ENCODE measurements around the gene NARS2.
"Not testable (repeated sequence)": the region's sequence is repeated elsewhere in the genome, so short reads cannot be mapped to it uniquely, and the experiment has no call there.

Gene NARS2

GRCh38 chr11:78474451-78474850, 100.2 kb downstream of the NARS2 start:
- DNase-seq = no peak

- no peak for DNase-seq
These were observed 101.8 kb downstream of the NARS2 start for GRCh38 chr11:78472905-78473304.

GRCh38 chr11:78472382-78472781, 102.3 kb downstream of the NARS2 start:
- DNase-seq = no peak

- no peak for DNase-seq
These were observed 103.7 kb downstream of the NARS2 start for GRCh38 chr11:78470861-78471442.

GRCh38 chr11:78469896-78470295, 104.8 kb downstream of the NARS2 start:
- no peak for DNase-seq

- DNase-seq = no peak
These were observed 106.7 kb downstream of the NARS2 start for GRCh38 chr11:78467931-78468330.

GRCh38 chr11:78467370-78467769, 107.3 kb downstream of the NARS2 start:
- no peak for DNase-seq

GRCh38 chr11:78465169-78465942, 109.3 kb downstream of the NARS2 start:
- no peak for DNase-seq

GRCh38 chr11:78464787-78465168, 109.9 kb downstream of the NARS2 start:
- DNase-seq = not testable (repeated sequence)

GRCh38 chr11:78460471-78460870, 114.2 kb downstream of the NARS2 start:
- no peak for DNase-seq

- DNase-seq = no peak
These were observed 114.9 kb downstream of the NARS2 start for GRCh38 chr11:78459738-78460137.

GRCh38 chr11:78457448-78457847, 117.2 kb downstream of the NARS2 start:
- no peak for DNase-seq

GRCh38 chr11:78453140-78453935, 121.3 kb downstream of the NARS2 start:
- no peak for DNase-seq

- no peak for DNase-seq
These were observed 123.1 kb downstream of the NARS2 start for GRCh38 chr11:78451371-78452150.

GRCh38 chr11:78450866-78451265, 123.8 kb downstream of the NARS2 start:
- DNase-seq = no peak

GRCh38 chr11:78449866-78450265, 124.8 kb downstream of the NARS2 start:
- no peak for DNase-seq

GRCh38 chr11:78446210-78446609, 128.5 kb downstream of the NARS2 start:
- no peak for DNase-seq

GRCh38 chr11:78444726-78445125, 129.9 kb downstream of the NARS2 start:
- DNase-seq = no peak

GRCh38 chr11:78441956-78442355, 132.7 kb downstream of the NARS2 start:
- DNase-seq = no peak

GRCh38 chr11:78438298-78438975, 136.2 kb downstream of the NARS2 start:
- DNase-seq = no peak

- no peak for DNase-seq
These were observed 141.7 kb downstream of the NARS2 start for GRCh38 chr11:78432956-78433355.

- no peak for DNase-seq
These were observed 142.6 kb downstream of the NARS2 start for GRCh38 chr11:78432058-78432515.

All from NCI-H1092 (cell line).